GM13976 (cell line): ENCODE results near the gene PPP1R2B.
"Not testable (repeated sequence)": the region's sequence is repeated elsewhere in the genome, so short reads cannot be mapped to it uniquely, and the experiment has no call there.

ENCODE experiments used
- DNase-seq: peaks from one replicate; pipeline ENCODE4 v3.0.0; 2012; ENCODE audit warnings: low spot score
- CTCF ChIP-seq: IDR thresholded peaks from 2 replicates; pipeline ENCODE4 v1.5.1; 2012; ENCODE audit warnings: borderline replicate concordance, mild to moderate bottlenecking; ENCODE audit not compliant: insufficient read depth; ENCODE audit errors: extremely low read depth, missing control alignments, control extremely low read depth
- in situ Hi-C: fragments of 300-500 bp; cut with MboI; formaldehyde crosslinking; loops from one replicate; pipeline ENCODE4 v1.12.0; 2022; ENCODE audit warnings: low sequenced_read_pairs, mixed read lengths, inconsistent platforms; ENCODE audit not compliant: unreplicated experiment

The PPP1R2B gene

GRCh38 chr5:156834916-156835315, 15.2 kb upstream of the PPP1R2B start:
- no peak for TF ChIP-seq CTCF
- in situ Hi-C loops = loop anchor here (10.0 kb wide), 2 partner anchors 100 to 300 kb away; no protein-coding TSS in a partner anchor
- DNase-seq = no peak

- DNase-seq = no peak
- in situ Hi-C loops = loop anchor here (10.0 kb wide), 2 partner anchors 99 to 299 kb away; no protein-coding TSS in a partner anchor
- TF ChIP-seq CTCF = no peak
These were observed 14.2 kb upstream of the PPP1R2B start for GRCh38 chr5:156835905-156836304.

GRCh38 chr5:156836846-156837245, 13.2 kb upstream of the PPP1R2B start:
- in situ Hi-C loops = loop anchor here (10.0 kb wide), 2 partner anchors 98 to 298 kb away; no protein-coding TSS in a partner anchor
- DNase-seq = no peak
- TF ChIP-seq CTCF = no peak

- no peak for TF ChIP-seq CTCF
- in situ Hi-C loops = loop anchor here (10.0 kb wide), 2 partner anchors 96 to 296 kb away; no protein-coding TSS in a partner anchor
- DNase-seq = no peak
These were observed 11.1 kb upstream of the PPP1R2B start for GRCh38 chr5:156838961-156839360.

- TF ChIP-seq CTCF = no peak
- in situ Hi-C loops = no loop called here
- no peak for DNase-seq
These were observed 8.4 kb upstream of the PPP1R2B start for GRCh38 chr5:156841737-156842136.

- no peak for TF ChIP-seq CTCF
- in situ Hi-C loops = no loop called here
- no peak for DNase-seq
These were observed 3.2 kb upstream of the PPP1R2B start for GRCh38 chr5:156846914-156847313.

GRCh38 chr5:156848447-156848846, 1.6 kb upstream of the PPP1R2B start:
- in situ Hi-C loops, DNase-seq: not testable (repeated sequence)
